Osteocyte (in vitro differentiated cells): ENCODE measurements around the gene DCDC2C. TPM values are rescaled to one million over a fixed set of nuclear protein-coding genes. Genes with fewer than 3 reads are reported as not detected.

Experiments
- DNase-seq: peaks from one replicate; pipeline ENCODE4 v3.0.0; 2021; ENCODE audit warnings: mixed read lengths; ENCODE audit not compliant: unreplicated experiment; ENCODE audit errors: extremely low spot score
- H3K27ac Mint-ChIP-seq: one replicate; pipeline ENCODE4 v1.8.0; 2021; ENCODE audit warnings: mild to moderate bottlenecking, mixed read lengths; ENCODE audit not compliant: unreplicated experiment
- H3K27me3 Mint-ChIP-seq: one replicate; pipeline ENCODE4 v1.8.0; 2021; ENCODE audit warnings: mixed read lengths; ENCODE audit not compliant: unreplicated experiment
- H3K36me3 Mint-ChIP-seq: one replicate; pipeline ENCODE4 v1.8.0; 2021; ENCODE audit warnings: mixed read lengths; ENCODE audit not compliant: unreplicated experiment
- H3K4me1 Mint-ChIP-seq: one replicate; pipeline ENCODE4 v1.8.0; 2021; ENCODE audit warnings: mixed read lengths; ENCODE audit not compliant: unreplicated experiment
- H3K4me3 Mint-ChIP-seq: one replicate; pipeline ENCODE4 v1.8.0; 2021; ENCODE audit warnings: mild to moderate bottlenecking, moderate library complexity, mixed read lengths; ENCODE audit not compliant: unreplicated experiment
- H3K9me3 Mint-ChIP-seq: one replicate; pipeline ENCODE4 v1.8.0; 2021; ENCODE audit warnings: mixed read lengths; ENCODE audit not compliant: unreplicated experiment
- CTCF ChIP-seq: fragments of 200-600 bp; sonication (generic); IDR thresholded peaks from 2 replicates; pipeline ENCODE4 v1.5.0; 2021; ENCODE audit warnings: antibody characterized with exemption, mild to moderate bottlenecking, moderate library complexity
- total RNA-seq: library from RNA; stranded (reverse); gene quantifications from 2 replicates; pipeline ENCODE4 v1.2.1, GENCODE V29; 2021

DCDC2C gene
- total RNA-seq, 1 donor from 2014 or later: not detected

- H3K9me3 Mint-ChIP-seq: no peaks in the 10 kb centered on the region
- no peaks in the 10 kb centered on the region for H3K36me3 Mint-ChIP-seq
- H3K27ac Mint-ChIP-seq: no peak overlapping the region
- H3K4me3 Mint-ChIP-seq: no peak overlapping the region
- no peak for TF ChIP-seq CTCF
- no peaks in the 10 kb centered on the region for H3K27me3 Mint-ChIP-seq
- H3K4me1 Mint-ChIP-seq: no peaks in the 10 kb centered on the region
- peak; percentile 59 for DNase-seq
These were observed 39.6 kb downstream of the DCDC2C start for GRCh38 chr2:3742743-3743508.

GRCh38 chr2:3743951-3744555 is 40.7 kb downstream of the DCDC2C start:
- Mint-ChIP-seq H3K4me1 (no peaks in the 10 kb centered on the region), H3K36me3 (no peaks in the 10 kb centered on the region), H3K27me3 (no peaks in the 10 kb centered on the region), H3K4me3 (no peak overlapping the region), H3K9me3 (no peaks in the 10 kb centered on the region), H3K27ac (no peak overlapping the region)
- no peak for TF ChIP-seq CTCF
- DNase-seq: peak; percentile 66

GRCh38 chr2:3745920-3746319 is 42.5 kb downstream of the DCDC2C start:
- TF ChIP-seq CTCF: no peak
- Mint-ChIP-seq H3K9me3 (no peaks in the 10 kb centered on the region), H3K27me3 (no peaks in the 10 kb centered on the region), H3K4me3 (no peak overlapping the region), H3K4me1 (no peaks in the 10 kb centered on the region), H3K27ac (no peak overlapping the region), H3K36me3 (no peaks in the 10 kb centered on the region)
- peak; percentile 76 for DNase-seq

- peak; percentile 79 for DNase-seq
- Mint-ChIP-seq H3K27me3 (no peaks in the 10 kb centered on the region), H3K9me3 (no peaks in the 10 kb centered on the region), H3K36me3 (no peaks in the 10 kb centered on the region), H3K4me3 (no peak overlapping the region), H3K27ac (no peak overlapping the region), H3K4me1 (no peaks in the 10 kb centered on the region)
- TF ChIP-seq CTCF: no peak
These were observed 43.8 kb downstream of the DCDC2C start for GRCh38 chr2:3747032-3747654.

GRCh38 chr2:3747826-3748225 is 44.5 kb downstream of the DCDC2C start:
- H3K36me3 Mint-ChIP-seq: no peaks in the 10 kb centered on the region
- H3K4me3 Mint-ChIP-seq: no peak overlapping the region
- no peaks in the 10 kb centered on the region for H3K9me3 Mint-ChIP-seq
- no peak for DNase-seq
- no peak for TF ChIP-seq CTCF
- H3K27me3 Mint-ChIP-seq: no peaks in the 10 kb centered on the region
- H3K4me1 Mint-ChIP-seq: no peaks in the 10 kb centered on the region
- H3K27ac Mint-ChIP-seq: no peak overlapping the region
